A673 (cell line): ENCODE measurements around the gene VAV2.

Experiments
- EZH2 ChIP-seq: fragments of 200-600 bp; sonication (generic); IDR thresholded peaks from 2 replicates; pipeline ENCODE4 v1.6.1; 2017; ENCODE audit warnings: borderline replicate concordance, low read depth, mild to moderate bottlenecking, mixed read lengths, antibody characterized with exemption, low read length; ENCODE audit not compliant: poor library complexity, severe bottlenecking
- TF ChIP-seq, protein P1 (sequence below): fragments of 300-800, 200-600 bp; sonication (generic); conservative IDR thresholded peaks from 2 replicates; pipeline ENCODE4 v1.5.1; 2017; ENCODE audit warnings: low read depth, mild to moderate bottlenecking, antibody characterized with exemption, low read length, moderate library complexity, mixed read lengths

DNA sequence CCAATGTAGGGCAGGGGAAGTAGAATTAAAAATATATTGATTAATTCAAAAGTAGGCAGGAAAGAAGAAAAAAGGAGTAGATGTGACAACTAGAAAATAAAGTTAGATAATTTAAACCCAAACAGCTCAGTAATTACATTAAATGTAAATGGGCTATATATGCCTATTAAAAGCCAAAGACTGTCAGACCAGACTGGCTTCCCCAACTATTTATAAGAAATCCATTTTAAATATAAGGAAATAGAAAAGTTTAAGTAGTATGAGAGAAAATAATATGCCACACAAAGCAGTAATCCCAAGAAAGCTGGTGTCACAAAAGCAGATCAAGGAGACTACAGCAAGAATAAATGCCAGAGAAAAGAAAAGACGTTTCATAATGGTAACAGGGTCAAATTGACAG lies 225.1 kb downstream of the VAV2 start:
- TF ChIP-seq, protein P1, sequence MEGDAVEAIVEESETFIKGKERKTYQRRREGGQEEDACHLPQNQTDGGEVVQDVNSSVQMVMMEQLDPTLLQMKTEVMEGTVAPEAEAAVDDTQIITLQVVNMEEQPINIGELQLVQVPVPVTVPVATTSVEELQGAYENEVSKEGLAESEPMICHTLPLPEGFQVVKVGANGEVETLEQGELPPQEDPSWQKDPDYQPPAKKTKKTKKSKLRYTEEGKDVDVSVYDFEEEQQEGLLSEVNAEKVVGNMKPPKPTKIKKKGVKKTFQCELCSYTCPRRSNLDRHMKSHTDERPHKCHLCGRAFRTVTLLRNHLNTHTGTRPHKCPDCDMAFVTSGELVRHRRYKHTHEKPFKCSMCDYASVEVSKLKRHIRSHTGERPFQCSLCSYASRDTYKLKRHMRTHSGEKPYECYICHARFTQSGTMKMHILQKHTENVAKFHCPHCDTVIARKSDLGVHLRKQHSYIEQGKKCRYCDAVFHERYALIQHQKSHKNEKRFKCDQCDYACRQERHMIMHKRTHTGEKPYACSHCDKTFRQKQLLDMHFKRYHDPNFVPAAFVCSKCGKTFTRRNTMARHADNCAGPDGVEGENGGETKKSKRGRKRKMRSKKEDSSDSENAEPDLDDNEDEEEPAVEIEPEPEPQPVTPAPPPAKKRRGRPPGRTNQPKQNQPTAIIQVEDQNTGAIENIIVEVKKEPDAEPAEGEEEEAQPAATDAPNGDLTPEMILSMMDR, result no peak
- no peak for TF ChIP-seq EZH2
